HG03060 (cell line): ENCODE measurements around the gene GNPDA2.

ENCODE experiments used
- ATAC-seq: cut with Tn5 transposase; IDR thresholded peaks from one replicate; pipeline ENCODE4 v1.9.1; 2021; ENCODE audit warnings: low read depth, moderate number of reproducible peaks; ENCODE audit not compliant: unreplicated experiment

The GNPDA2 gene

DNA sequence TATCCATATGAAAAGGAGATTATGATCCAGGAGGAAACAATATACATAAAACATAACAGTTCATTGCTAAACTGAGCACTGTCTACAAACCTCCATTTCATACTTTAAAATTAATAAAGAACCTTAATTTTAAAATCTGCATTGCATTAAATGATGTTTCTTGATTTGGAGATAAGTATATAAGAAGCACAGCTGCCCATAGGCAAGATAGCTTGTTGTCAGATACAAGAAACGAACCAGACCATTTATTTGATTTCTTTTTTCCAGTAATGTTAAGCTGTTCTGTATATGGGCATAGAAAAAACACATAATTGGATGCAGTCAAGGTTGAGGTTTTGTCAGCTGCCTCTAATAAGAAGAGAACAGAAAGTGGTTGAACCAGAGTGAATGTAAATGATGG lies 41.7 kb downstream of the GNPDA2 start:
- ATAC-seq: no peak

GRCh38 chr4:44679060-44679459 lies 47.3 kb downstream of the GNPDA2 start:
- peak; percentile 1 for ATAC-seq

DNA sequence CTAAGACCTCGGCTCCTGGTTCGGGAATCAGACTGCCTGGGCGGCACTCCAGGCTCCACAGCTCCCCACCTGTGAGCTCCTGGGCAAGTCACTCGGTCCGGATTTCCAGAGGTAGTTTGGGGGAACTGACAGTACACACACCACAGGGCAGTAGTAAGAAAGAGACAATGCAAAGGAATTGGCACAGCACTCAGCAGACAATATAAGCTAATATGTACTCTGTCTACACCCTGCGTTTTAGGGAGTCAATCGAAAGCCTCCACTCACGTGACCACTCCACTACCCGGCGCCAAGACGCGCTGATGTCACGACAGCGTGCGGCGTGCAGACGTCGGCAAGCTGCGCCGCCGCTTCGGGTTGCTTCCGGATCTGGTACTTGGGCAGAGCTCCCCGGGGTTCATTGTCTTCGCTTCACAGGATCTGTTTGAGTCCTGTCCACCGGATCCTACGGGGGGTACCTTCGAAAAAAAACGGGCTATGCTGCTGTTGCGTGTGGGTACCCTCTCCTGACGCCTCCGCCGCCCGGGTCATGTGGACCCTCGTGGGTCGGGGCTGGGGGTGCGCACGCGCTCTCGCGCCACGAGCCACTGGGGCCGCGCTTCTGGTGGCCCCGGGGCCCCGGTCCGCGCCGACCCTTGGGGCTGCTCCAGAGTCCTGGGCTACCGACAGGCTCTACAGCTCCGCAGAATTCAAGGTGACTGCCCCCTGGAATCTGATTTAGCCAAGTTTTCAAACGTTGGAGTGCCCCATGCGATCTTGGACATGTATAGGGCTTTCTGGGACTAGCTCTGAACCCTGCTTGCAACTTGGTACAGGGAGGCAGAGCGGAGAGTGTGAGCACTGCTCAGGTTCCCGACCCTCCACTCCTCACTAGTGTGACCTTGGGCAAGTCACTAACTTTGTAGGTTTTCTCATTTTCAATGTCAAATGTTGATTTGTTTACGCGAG lies 48.0 kb downstream of the GNPDA2 start, which contains the start of gene GUF1:
GUF1 (plus strand) TSS at position 327 of the 948 bp plus-strand sequence; CDS start at position 530, 203 bp downstream.
- ATAC-seq: peak; percentile 90

GRCh38 chr4:44675366-44675765 lies 51.0 kb downstream of the GNPDA2 start:
- no peak for ATAC-seq

DNA sequence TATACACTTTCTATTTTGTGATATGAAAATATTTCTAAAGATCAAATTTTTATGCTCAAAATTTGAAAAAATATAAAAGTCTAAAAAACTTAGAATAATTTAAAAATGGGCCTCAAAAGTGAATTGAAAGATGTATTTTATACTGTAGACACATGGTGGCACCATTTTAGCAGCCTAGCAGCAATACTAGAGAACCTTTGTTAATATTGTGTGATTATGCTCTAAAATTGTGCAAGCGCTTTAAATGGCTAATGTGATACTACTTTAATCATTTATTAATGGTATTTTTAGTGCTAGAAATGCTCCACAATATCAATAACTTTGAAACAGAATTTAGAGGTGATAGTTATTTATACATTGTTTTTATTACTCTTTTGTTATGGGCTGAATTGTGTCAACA lies 51.9 kb downstream of the GNPDA2 start:
- no peak for ATAC-seq

DNA sequence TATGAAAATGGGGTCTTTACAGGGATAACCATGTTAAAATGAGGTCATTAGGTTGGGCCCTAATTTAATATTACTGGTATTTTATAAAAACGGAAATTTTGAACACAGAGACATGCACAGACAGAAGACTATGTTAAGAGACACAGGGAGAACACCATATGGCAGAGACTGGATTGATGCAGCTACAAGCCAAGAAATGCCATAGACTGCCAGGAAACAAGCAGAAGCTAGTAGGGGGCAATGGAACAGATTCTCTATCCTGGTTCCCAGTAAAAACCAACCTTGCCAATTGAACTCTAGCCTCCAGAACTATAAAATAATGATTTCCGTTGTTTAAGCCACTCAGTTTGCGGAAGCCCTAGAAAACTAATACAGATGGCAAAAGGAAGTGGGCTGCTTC lies 54.7 kb downstream of the GNPDA2 start:
- ATAC-seq: no peak

GRCh38 chr4:44670506-44671199 lies 55.7 kb downstream of the GNPDA2 start:
- no peak for ATAC-seq

GRCh38 chr4:44668526-44668925 lies 57.8 kb downstream of the GNPDA2 start:
- no peak for ATAC-seq

- no peak for ATAC-seq
These were observed 62.7 kb downstream of the GNPDA2 start for GRCh38 chr4:44663539-44664263.

DNA sequence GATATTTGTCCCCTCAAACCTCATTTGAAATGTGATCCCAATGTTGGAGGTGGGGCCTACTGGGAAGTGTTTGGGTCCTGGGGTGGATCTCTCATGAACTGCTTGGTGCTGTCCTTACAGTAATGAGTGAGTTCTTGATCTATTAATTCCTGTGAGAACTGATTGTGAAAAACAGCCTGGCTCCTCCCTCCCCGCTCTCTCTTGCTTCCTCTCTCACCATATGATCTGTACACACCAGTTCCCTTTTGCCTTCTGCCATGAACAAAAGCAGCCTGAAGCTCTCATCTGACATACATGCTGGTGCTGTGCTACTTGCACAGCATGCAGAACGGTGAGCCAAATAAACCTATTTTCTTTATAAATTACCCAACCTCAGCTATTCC lies 63.7 kb downstream of the GNPDA2 start:
- no peak for ATAC-seq

- ATAC-seq: no peak
These were observed 64.3 kb downstream of the GNPDA2 start for GRCh38 chr4:44661940-44662622.

DNA sequence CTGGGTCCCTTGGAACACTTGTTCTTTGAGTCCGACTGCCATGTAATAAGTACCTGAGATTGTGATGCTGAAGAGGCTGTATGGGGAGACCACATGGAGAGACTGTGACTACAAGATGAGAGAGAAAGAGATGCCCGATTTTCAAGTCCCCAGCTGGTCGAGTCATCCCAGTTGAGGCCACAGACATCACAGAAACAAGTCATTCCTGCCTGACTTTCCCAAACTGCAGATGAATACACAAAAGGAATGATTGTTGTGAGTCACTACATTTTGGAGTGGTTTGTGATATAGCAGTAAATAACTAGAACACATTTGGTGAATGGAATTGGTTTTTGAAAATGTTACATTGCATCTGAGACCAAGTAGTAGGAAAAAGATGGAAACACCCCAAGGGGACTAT lies 66.0 kb downstream of the GNPDA2 start:
- ATAC-seq: no peak

DNA sequence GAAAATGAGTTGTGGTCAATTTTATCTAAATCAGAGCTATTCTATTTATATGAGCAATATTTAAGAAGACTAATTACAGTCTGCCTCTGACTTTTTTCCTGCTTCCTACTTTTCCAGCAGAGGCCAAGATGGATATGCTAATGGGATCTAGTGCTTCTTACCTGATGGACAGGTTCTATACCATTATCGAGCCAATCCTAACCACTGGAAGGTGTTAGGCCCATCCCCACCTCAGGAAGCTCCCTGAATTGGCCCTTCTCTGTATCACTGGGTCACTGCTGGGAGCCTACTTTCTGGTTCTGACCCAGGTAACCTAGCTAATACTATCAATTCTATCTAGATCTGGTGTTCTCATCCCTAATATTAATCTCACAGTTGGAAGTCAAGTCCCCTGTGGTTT lies 74.4 kb downstream of the GNPDA2 start:
- ATAC-seq: no peak
